ENCODE data around the gene DPP3.

DPP3 gene

DNA sequence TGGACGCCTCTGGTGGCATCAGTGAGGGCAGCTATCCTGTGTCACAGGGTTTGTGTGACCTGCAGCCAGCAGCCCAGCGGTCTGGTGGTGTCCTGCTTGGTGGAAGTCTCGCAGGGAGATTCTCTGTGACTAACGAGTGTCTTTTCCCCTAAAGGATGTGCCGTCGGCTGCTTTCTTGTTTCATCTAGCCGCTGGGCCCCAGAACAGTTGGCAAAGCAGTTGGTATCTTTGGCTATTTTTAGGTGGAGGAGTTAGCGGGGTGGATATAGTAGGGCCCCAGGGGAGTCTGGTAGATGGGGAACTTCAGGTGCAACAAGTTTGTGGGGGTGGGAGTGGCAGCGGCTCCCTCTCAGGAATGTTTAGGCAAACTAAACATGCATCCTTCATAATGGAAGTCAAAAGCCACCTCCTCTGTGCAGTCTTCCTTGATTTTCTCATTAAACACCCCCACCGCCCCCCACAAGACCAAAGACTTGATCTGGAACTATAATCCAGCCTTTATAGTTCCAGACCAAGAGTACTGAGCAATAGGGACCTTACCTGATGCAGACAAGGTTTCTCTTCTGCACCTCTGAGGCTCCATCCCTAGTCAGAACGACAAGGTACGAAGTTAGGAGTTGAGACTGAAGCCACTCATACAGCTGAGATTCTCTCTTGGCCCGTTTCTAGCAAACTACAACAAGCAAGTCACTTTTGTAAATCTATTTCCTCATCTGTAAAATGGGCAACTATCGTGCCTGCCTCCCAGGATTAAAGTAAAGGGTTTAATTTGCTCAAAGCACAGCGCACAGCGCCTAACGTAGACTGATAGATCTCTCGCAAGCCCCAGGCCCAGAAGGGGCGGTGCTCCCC is 14.6 kb upstream of the DPP3 start:
- no peak for DNase-seq

DNA sequence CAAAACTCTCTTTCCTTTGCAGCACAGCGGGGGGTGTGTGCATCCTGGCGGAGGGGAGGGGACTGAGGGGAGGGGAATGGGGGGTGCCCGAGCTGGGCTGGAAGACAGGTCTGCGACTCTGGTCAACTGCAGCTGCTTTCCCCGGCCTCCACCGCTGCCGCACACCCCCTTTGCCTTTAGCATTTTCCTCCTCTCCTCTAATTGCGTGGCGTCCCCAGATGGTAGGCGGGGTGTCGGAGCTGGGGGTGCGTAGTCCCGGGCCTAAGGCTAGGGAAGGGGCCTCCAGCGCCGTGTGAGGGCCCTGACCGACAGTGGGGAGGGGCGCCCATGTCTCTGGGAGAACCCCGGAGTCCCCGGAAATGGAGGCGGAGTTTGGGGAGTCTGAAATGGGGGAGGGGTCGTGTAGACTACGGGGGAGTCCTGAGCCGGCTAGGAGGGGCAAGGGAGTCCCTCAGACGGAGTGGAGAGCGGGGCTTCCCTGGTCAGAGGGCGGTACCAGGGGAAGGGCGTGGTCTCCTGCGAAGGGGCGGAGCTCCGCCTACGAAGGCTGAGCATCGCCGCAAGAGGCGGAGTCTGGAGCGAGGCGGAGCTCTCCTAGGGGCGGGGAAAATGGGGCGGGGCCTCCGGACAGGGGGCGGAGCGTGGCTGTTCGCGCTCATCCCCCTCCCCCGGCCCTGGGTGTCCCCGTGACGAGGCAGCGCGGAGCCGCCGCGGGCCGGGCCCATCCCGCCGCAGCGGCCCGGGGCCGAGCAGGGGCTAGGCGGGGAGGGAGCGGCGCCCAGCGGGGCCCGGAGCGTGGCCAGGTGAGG is 13.8 kb upstream of the DPP3 start, which contains the start of gene PELI3:
TSS of gene PELI3 (plus strand) at position 681 of the 809 bp plus-strand sequence. CDS start 1,224 bp downstream, outside the sequence.
- peak; percentile 79 to 80 for DNase-seq

DNA sequence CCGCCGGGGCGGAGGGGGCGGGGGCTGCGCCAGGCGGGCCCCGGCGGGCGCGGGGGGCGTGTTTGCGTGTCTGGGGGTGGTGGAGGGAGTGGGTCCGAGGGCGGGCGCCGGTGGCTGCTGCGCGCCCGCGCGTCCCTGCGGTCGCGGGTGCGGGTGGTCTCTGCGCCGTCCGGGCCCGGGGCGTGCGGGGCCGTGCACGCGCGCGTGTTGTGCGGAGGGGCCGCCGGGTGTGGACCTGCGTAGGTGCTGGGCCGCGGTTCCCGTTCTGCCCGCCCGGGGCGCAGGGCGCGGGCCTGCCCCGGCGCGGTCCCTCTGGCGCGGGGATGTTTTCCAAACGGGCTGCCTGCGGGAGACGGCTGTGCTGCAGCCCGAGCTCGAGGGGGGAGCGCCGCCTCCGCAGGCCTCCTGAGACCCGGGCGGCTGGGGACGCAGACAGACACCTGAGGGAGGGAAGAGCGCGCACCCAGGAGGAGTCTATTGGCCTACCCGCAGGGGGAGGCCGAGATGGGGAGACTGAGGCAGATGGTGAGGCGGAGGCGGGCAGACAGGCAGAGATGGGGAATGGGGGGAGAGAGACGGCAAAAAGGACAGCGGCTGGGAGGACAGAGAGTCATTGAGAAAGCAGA is 13.1 kb upstream of the DPP3 start:
- DNase-seq: peak; percentile 28 to 35

DNA sequence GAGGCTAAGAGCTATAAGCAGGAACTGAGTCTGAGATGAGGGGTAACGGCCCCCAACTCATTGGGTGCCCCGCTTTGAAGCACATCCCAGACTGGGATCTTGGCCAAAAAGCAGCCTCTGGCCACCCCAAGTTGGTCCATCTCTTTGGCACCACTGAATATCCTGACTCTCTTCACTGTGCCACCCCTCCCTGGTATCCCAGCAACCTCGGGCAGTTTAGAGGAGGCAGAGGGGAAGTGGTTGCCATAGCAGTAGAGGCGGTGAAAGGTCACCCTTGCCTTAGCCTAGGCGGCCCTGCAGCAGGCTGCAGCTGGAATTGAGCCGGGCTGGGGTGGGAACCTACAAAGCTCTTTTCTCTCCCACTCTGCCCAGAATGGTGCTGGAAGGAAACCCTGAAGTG is 12.5 kb upstream of the DPP3 start:
- DNase-seq: peak in 1 of 2 experiments; percentile 51

DNA sequence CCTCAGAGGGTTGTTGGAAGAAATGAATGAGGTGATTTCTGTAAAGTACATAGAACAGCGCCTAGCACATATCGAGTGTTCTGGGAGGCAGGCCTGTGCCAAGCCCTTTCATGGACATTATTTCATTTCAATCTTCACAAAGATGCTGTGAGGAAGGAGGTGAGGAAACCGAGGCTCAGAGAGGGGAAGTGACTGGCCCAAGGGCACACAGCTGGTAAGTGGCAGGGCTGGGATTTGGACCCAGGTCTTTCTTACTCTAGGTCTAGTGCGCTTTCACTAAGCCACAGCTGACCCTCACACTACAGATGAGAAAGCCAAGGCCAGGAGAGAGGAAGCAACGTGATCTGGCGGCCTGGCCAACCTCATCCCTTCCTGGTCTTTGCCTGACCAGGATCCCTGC is 11.5 kb upstream of the DPP3 start:
- no peak for DNase-seq

DNA sequence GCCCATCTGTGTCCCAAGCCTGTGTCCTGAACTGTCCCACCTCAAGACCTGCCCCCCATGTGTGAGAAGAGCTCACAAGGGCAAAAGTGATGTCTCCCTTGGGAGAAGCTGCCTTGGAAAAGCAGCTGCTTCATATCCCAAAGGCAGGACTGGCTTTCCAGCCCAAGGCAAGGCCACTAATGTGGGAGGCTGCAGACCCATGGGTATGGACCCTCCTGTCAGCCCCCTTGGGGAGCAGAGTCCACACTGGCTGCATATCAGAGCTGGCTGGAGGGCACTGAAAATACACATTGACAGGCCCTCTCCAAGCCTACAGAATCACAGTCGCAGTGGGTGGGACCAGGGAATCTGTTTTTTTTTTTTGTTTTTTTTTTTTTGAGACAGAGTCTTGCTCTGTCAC is 10.8 kb upstream of the DPP3 start:
- DNase-seq: no peak

DNA sequence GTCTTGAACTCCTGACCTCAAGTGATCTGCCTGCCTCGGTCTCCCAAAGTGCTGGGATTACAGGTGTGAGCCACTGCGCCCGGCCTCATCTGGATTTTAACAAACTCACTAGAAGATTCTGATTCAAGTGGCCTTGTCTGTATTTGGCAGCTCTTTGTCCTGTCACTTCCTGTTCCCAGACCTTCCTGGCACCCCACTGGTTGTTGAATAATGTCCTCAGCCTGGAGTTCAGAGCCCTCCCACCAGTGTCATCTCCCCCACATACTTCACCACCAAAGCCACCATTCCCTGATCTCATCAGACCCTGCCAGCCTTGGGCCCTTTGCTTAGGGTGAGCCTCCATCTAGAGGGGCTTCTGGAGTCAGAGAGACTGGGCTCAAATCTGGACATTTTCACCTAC is 10.2 kb upstream of the DPP3 start:
- DNase-seq: no peak

DNA sequence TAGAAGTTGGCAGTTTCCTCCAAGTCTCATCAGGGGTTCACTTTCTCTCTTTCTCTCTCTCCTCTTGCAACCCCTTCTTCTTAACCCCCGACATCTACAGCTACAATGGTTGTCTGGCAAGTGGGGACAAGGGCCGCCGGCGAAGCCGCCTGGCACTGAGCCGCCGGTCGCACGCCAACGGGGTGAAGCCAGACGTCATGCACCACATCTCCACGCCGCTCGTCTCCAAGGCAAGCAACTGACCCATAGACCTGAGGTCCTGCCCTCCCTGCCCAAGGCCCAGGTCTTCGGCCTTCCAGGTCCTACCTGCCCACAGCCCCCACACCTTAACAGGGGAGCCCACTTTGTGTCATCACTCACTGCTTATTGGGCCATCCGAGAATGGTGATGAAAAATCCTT is 9.1 kb upstream of the DPP3 start:
- DNase-seq: no peak

DNA sequence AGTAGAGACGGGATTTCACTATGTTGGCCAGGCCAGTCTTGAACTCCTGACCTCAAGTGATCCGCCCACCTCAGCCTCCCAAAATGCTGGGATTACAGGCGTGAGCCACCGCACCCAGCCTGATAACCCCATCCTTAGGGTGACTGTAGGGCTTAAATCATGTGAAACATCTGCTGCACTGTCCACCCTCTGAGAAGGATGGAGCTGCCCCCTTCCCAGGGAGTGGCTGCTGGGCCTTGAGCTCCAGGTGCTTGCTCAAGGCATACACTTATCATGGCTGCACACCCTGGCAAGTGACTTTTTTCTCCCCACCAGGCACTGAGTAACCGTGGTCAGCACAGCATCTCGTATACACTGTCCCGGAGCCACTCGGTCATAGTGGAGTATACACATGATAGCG is 8.2 kb upstream of the DPP3 start:
- no peak for DNase-seq

DNA sequence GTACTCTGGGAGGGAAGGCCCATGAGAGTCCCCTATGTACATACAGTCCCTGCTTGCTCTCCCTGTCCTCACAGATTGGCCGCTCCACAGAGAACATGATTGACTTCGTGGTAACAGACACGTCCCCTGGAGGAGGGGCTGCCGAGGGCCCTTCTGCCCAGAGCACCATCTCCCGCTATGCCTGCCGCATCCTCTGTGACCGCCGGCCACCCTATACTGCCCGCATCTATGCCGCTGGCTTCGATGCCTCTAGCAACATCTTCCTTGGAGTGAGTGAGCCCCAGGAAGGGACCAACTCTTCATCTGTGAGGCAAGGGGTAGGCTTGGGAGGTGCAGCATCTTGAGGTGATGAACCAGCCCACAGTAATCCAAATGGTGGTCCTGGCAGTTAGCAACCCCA is 7.1 kb upstream of the DPP3 start:
- no peak for DNase-seq

DNA sequence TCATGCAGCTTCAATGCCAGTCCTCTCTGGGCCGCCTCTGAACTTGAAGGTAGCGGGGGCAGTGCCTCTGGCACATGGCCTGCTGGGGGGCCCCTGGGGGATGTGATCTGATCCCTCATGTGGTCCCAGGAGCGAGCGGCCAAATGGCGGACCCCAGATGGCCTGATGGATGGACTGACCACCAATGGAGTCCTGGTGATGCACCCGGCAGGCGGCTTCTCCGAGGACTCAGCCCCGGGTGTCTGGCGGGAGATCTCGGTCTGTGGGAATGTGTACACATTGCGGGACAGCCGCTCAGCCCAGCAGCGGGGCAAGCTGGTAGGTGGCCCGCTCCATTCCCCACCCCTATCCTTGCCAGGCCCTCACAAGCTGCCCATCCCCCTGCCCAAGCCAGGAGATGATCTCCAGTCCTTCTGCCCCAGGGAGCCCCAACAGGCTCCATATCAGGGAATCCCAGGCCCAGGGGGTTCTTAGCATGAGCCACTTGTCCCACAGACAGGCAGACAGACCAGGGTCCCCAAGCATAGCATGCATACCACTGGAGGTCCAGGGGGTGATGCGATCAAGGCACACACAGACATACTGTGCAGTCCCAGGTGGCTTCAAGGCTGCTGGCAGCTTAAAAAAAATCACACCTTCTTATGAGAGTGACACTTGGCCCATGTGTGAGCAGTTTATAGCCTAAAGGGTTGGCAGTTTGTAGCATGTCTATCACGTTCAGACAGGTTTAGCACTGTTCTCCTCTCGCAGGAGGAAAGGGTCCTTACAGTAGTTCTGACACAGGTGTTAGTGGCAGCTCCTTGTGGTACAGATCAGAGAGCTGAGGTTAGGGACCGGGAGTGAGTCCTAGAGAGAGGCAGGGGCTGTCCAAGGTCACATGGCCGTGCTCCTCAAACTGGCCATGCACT is 6.4 kb upstream of the DPP3 start:
- DNase-seq: no peak

DNA sequence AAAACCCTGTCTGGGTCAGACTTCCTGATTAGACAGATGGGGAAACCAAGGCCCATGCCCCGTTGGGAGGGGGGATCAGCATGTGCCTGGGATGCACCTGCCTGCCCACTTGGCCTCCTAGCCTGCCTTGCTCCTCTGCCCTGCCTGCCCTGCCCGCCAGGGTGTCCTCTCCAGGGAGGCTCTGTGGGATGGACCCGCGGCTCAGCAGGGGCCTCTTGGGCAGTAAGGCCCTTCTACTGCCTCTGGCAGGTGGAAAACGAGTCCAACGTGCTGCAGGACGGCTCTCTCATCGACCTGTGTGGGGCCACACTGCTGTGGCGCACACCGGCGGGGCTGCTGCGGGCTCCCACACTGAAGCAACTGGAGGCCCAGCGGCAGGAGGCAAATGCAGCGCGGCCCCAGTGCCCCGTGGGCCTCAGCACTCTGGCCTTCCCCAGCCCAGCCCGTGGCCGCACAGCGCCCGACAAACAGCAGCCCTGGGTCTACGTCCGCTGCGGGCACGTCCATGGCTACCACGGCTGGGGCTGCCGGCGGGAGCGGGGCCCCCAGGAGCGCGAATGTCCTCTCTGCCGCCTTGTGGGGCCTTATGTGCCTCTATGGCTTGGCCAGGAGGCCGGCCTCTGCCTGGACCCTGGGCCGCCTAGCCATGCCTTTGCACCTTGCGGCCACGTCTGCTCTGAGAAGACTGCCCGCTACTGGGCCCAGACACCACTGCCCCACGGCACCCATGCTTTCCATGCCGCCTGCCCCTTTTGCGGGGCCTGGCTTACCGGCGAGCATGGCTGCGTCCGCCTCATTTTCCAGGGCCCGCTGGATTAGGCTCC is 4.7 kb upstream of the DPP3 start:
- no peak for DNase-seq

DNA sequence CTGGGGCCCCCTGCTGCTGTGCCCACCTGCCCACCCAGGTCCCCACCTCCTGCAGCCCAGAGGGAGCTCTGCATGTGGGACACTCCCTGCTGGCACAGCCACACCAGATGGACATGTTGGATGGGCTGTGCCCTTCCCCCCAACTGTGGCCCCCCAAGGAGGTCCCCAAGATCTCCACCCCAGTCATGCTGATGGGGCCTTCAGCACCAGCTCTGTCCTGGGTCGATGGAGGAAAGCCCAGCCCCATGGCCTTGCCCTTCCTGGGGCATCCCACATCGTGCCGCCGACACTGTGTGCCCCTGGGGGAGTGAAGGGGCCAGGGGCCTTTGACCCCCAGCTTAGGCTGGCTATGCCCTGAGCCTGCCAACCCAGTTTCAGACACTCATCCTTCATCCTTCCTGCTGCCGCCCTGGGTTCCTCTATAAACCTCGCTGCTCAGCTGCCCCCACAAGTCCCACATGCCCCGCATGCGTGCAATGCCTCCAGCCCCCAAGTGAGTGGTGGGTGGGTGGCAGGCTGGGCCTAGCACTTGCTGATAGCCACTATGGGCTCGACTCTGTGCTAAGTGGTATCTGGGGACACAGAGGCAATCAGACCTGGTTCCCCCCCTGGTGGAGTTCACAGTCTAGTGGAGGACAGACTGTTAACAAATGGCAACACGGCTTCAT is 3.9 kb upstream of the DPP3 start:
- DNase-seq: no peak

DNA sequence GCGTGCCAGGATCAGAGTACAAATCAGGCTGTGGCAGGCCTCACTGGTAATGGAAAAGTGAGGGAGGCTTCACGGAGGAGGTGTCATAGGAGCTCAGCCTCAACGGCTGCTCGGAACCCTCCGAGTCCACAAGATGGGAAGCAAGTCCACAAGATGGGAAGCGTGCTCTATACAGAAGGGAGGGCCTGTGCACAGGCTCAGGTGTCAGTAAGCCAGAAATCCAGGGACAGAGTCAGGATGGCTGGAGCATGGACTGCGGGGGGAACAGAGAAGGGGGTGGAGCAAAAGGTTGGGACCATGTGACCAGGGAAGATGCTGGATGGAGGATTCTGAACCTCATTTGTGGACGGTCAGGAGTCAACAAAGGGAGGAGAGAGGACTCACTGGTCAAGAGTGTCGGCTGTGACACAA is 3.4 kb upstream of the DPP3 start:
- no peak for DNase-seq

DNA sequence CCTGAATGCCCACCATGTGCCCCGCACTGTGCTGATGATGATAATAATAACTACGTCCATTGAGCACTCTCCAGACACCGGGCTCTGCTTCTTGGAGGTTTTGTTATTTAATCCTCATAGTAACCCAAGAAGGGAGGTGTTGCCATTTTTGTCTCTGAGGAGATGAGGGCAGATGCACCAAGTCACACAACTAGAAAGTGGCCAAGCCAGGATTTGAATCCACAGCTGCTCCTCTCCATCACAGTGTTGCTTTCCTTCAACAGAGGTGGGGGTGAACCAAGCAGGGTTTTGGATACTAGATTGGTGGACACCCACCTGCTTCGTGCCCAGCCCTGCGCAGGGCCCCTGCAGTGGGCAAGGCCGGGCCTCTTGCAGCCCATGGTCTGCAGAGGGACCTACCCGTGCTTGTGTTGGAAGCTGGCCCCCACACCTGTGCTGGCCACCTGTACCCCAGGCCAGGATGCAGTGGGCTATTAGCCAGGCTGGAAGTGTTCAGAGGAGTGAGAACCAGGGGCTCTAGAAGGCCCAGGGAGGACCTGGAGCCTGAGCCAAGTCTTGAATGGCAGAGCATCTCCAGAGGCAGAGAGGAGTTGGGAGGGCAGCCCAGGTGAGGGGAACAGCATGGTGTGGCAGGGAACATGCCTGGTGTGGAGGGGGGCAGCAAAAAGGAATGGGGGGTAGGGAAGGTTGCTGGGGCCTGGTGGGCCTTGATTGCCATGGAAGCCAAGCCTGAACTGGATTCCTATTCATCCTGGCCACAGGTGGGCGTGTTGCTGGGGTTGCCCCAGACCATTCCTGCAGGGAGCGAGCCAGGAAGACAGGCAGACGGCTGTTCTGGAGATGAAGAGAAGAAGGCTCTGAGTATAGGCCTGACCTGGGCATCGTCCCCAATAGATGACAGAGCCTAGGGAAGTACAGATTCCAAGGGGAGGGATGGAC is 2.7 kb upstream of the DPP3 start:
- DNase-seq: no peak

DNA sequence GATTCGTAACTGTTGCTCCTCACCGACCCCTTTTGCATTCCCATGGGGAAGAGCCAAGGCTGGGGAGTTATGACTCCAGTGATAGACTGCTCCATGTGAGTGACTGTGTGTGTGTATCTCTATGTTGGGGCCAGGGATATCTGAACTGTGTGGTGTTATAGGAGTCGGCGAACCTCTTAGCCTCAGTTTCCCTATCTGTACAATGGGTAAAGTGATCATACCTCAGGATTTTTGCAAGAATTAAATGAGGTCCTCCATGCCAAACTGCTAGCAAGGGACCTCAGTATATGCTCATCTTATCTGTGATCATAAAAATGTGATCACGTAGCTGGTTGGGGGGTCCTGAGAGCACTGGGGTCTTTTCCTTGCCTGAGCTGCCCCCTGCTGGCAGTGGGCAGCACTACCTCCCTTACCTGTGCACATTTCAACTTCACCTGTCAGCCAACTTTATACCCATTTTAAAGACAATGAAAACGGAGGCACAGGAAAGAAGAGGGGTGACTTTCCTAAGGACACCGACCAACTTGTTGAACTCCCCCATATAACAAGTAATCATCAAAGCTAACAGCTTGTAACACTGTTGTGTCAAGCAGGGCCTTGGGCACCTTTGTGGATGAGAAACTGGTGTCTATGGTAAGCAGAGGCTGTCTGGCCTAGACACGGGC is 1.4 kb upstream of the DPP3 start:
- no peak for DNase-seq

DNA sequence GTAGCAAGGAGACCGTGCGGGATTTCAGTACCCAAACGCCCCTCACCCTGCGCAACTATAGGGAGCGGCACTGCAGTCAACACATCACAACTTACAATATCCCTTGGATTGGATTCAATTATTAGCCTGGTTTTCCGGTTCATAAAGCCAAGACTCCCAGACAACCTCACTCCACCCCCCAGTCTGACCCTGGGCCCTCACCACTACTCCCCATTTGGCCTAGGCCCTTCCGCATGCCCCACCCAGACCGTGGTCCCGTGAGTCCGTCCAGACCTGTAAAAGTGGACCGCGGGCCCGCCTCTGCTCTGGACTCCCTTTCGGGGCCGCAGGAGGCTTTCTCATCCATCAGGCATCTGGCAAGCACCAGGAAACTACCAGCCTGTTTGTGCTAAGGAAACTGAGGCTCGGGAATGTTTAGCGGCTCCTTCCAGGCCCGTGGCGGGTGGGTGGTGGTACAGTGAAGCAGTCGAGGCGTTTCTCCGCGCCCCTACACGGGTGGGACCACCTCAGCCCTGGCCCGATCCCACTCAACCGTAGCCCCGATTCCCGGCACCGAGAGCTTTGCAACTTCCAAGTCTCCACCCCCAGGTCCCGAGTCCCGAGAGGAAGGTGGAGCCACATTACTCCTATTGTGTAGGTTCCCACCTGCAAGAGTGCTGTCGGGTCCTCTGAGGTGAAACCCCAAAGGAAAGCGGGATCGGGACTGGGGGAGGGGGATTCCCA is 679 bp upstream of the DPP3 start:
- no peak for DNase-seq

DNA sequence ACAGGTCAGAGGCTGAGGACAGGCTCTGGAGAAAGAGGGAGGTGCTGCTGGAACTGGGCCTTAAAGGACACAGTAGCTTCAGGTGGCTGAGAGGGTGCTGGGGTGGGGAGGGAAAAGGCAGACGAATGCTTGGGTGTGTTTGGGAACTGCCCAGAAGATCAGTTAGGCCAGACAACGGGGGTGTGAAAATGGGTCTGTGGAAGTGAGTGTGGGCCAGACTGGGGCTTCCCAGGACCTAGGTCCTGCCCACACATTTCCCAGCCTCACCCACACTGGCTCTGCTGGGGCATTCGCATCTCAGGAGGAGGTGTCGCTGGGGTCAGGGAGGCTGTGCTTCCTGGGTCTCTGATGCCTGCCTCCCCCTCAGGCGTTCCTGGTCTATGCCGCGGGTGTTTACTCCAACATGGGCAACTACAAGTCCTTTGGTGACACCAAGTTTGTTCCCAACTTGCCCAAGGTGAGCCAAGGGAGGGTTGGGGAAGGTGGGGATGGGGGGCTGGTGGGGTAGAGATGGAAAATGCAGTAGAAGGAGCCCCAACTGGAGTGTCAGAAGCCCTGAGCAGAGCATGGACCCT is 4.7 kb downstream of the DPP3 start:
- no peak for DNase-seq
